ENCODE data around the gene ZNF17.

Gene ZNF17

DNA sequence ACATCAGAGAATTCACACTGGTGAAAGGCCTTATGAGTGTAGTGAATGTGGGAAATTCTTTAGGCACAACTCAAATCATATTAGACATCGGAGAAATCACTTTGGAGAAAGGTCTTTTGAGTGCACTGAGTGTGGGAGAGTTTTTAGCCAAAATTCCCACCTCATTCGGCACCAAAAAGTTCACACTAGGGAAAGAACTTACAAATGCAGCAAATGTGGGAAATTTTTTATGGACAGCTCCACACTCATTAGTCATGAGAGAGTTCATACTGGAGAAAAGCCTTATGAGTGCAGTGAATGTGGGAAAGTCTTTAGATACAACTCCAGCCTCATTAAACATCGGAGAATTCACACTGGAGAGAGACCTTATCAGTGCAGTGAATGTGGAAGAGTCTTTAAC, 10.1 kb downstream of the ZNF17 start:
- in situ Hi-C loops (cut with MboI; ENCODE audit: low sequenced_read_pairs) = no loop called here

- in situ Hi-C loops (cut with MboI; ENCODE audit: low sequenced_read_pairs) = no loop called here
Measured at GRCh38 chr19:57434386-57435061, 23.6 kb downstream of the ZNF17 start.

- in situ Hi-C loops (cut with MboI; ENCODE audit: low sequenced_read_pairs) = no loop called here
Measured at GRCh38 chr19:57435062-57435978, 24.4 kb downstream of the ZNF17 start, which contains the start of gene ZNF749. TSS of gene ZNF749 (plus strand) at chr19:57435325. CDS start at chr19:57435579, 254 bp downstream.

GRCh38 chr19:57436417-57436816, 25.5 kb downstream of the ZNF17 start:
- in situ Hi-C loops (cut with MboI; ENCODE audit: low sequenced_read_pairs) = no loop called here

DNA sequence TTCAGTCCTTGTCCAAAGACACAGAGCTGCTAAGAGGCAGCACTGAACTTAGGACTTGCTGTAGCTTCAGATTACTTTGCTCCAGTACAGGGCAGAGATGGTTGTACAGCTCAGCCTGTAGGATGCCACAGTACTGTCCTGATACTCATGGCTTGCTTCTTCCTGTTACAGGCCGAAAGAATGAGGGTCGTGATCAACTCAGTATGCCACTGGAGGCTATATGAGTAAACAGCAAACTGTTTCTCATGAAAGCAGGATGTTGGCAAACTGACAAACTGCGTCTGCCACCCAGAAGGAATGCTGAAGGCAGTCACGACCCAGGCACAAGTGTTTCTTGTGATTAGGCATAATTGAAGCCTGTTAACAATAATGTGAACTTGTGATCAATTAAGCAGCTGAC, 27.0 kb downstream of the ZNF17 start:
- in situ Hi-C loops (cut with MboI; ENCODE audit: low sequenced_read_pairs) = no loop called here

DNA sequence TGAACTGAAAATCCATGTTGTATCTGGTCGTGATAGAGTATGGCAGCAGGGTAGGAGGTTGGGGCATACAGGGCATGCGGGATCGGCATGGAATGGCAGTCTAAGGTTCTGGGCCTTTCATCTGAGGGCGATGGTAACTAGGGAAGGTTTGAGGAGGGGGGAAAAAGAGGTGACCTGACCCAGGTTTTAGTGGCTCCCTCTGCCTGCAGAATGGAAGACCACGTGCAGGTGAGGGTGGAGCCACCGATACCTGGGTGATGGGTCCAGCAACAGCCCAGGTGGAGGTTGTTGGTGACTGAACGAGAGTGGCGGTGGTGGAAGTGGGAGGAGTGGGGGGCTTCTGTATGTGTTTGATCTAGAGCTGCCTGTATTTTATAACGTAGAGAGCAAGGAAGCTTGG, 28.0 kb downstream of the ZNF17 start:
- in situ Hi-C loops (cut with MboI; ENCODE audit: low sequenced_read_pairs) = no loop called here

GRCh38 chr19:57441979-57442752, 31.2 kb downstream of the ZNF17 start:
- in situ Hi-C loops (cut with MboI; ENCODE audit: low sequenced_read_pairs) = no loop called here

DNA sequence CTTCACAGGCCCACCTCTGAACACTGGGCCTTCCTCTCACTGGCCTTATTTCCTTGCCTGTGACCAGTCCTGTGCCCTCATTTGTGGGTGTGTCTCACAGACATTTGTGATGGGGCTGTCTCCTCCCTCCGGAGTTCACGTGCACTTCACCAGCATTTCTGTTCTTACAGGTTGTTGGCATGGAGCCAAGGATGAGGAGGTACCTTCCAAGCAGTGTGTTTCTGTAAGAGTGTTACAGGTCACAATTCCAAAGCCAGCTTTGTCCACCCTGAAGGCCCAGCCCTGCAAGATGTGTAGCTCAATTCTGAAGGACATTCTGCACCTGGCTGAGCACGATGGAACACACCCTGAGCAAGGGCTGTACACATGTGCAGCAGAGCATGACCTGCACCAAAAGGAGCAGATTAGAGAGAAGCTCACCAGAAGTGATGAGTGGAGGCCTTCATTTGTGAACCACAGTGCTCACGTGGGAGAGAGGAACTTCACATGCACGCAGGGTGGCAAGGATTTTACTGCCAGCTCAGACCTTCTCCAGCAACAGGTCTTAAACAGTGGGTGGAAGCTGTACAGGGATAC, 32.2 kb downstream of the ZNF17 start:
- in situ Hi-C loops (cut with MboI; ENCODE audit: low sequenced_read_pairs) = no loop called here

DNA sequence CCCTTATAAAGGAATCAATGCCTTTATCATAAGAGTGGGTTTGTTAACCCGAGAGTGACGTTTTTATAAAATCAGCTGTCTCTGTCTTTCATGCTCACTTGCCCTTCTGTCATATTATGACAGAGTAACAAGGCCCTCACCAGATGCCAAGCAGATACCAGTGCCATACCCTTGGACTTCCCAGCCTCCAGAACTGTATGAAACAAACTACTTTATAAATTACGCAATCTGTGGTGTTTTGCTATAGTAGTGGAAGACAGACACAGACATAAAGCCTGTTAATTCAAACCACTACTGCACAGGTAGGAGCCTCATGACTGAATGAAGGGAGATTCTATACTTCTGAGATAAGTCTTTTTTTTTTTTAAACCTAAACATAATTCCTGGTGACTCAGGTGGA, 41.3 kb downstream of the ZNF17 start:
- in situ Hi-C loops (cut with MboI; ENCODE audit: low sequenced_read_pairs) = no loop called here

DNA sequence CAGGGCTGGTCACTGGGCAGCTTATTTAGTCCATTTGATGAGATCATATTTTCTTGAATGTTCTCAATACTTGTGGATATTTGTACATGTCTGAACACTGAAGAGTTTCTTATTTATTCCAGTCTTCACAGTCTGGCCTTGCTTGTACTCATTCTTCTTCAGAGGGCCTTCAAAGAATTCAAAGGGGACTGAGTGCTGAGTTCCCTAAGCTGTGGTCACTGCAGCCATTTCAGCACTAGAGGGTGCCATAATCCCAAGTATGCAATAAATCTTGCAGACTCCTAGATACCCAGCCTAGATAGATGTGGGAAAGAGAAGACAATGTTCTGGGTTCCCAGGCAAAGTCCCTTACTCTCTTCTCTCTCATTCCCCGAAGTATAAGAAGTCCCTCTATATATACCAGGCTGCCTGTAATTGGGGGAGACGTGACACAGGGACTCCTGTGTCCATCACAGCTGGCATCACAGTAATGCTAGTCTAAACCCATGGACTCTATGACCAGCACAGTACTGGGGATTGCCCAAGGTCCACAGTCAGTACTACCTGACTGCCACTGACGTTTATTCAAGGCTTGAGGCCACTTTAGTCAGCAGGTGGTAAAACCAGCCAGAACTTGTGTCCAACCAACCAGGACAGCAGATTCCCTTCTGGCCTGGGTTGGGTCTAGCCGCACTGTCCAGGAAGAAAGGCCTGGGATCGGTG, 54.9 kb downstream of the ZNF17 start:
- in situ Hi-C loops (cut with MboI; ENCODE audit: low sequenced_read_pairs) = no loop called here

GRCh38 chr19:57466489-57466888, 55.5 kb downstream of the ZNF17 start:
- in situ Hi-C loops (cut with MboI; ENCODE audit: low sequenced_read_pairs) = no loop called here
